HepG2 (cell line): ENCODE results near the gene ZBBX.

ENCODE experiments used
- CTCF ChIP-seq: sonication (generic); formaldehyde crosslinking; IDR thresholded peaks from 2 replicates; pipeline ENCODE4 v1.5.0; 2020; ENCODE audit warnings: mild to moderate bottlenecking, missing genetic modification reagents, moderate library complexity
- PBX3 ChIP-seq: sonication (generic); formaldehyde crosslinking; IDR thresholded peaks from 2 replicates; pipeline ENCODE4 v1.8.1; 2023; ENCODE audit warnings: missing genetic modification reagents, inconsistent platforms, borderline replicate concordance
- RBM22 ChIP-seq: fragments of 200-400 bp; formaldehyde crosslinking; optimal IDR thresholded peaks from 2 replicates; pipeline ENCODE3; 2017; ENCODE audit warnings: mild to moderate bottlenecking, low read length, moderate library complexity
- SMC3 ChIP-seq: IDR thresholded peaks from 2 replicates; pipeline ENCODE4 v1.6.1; 2011; ENCODE audit warnings: low read length, improper control_type of control experiment
- ZNF431 ChIP-seq: sonication (generic); formaldehyde crosslinking; IDR thresholded peaks from 2 replicates; pipeline ENCODE4 v1.9.0; 2022; ENCODE audit warnings: missing genetic modification reagents, low read depth, mild to moderate bottlenecking, borderline replicate concordance
- ZNF512 ChIP-seq: sonication (generic); formaldehyde crosslinking; IDR thresholded peaks from 2 replicates; pipeline ENCODE4 v1.4.0; 2020; ENCODE audit warnings: mild to moderate bottlenecking, missing genetic modification reagents
- ZNF598 ChIP-seq: sonication (generic); formaldehyde crosslinking; IDR thresholded peaks from 2 replicates; pipeline ENCODE4 v1.5.1; 2020; ENCODE audit warnings: mild to moderate bottlenecking, missing genetic modification reagents, borderline replicate concordance
- ZNF781 ChIP-seq: sonication (generic); formaldehyde crosslinking; IDR thresholded peaks from 2 replicates; pipeline ENCODE4 v1.5.1; 2020; ENCODE audit warnings: borderline replicate concordance, mild to moderate bottlenecking, missing genetic modification reagents; ENCODE audit errors: not compliant biosample characterization
- ZSCAN9 ChIP-seq: IDR thresholded peaks from 2 replicates; pipeline ENCODE4 v1.6.1; 2016; ENCODE audit warnings: borderline replicate concordance

- TF ChIP-seq ZNF431 (CRISPR knock-in tag): no peak
- no peak for TF ChIP-seq ZNF781 (CRISPR knock-in tag)
- no peak for TF ChIP-seq SMC3
- TF ChIP-seq PBX3 (CRISPR knock-in tag): no peak
- no peak for TF ChIP-seq CTCF
- TF ChIP-seq RBM22: no peak
- TF ChIP-seq ZNF512: no peak
- TF ChIP-seq ZSCAN9 (CRISPR knock-in tag): no peak
- TF ChIP-seq ZNF598 (CRISPR knock-in tag): no peak
Measured at GRCh38 chr3:167354751-167355150, 25.3 kb downstream of the ZBBX start.
